Right ventricle myocardium inferior (tissue), 1 donor: ENCODE data around the gene C1QTNF2. TPM values are rescaled to one million over a fixed set of nuclear protein-coding genes. Genes with fewer than 3 reads are reported as not detected.

Experiments
- ATAC-seq: fragments of 200-7000 bp; cut with Tn5 transposase; one replicate; pipeline ENCODE4 v1.9.1; 2020; ENCODE audit warnings: mild to moderate bottlenecking, moderate library complexity
- DNase-seq: peaks from one replicate; pipeline ENCODE4 v3.0.0; 2021; ENCODE audit errors: missing footprints
- intact Hi-C: fragments of 100-400 bp; cut with DNase I; formaldehyde crosslinking; loops from one replicate; pipeline ENCODE4 v1.11.0; 2022
- total RNA-seq: library from RNA; stranded (reverse); fragmentation: NEBNext Ultra II Directional; extraction: Animal tissue kit (Norgen Biotek cat#: 25700); gene quantifications from one replicate; pipeline ENCODE4 v1.2.1, GENCODE V29; 2021
- donor health status: DM: no; HTN: yes; CAD: no; lungs with severe emphysema.

The C1QTNF2 gene
- total RNA-seq, 1 donor from 2014 or later, result 1.5 TPM

GRCh38 chr5:160377651-160378050, 7.2 kb upstream of the C1QTNF2 start:
- intact Hi-C loops, result no loop called here
- ATAC-seq (no peak), DNase-seq (no peak)

GRCh38 chr5:160376416-160376815, 6.0 kb upstream of the C1QTNF2 start:
- DNase-seq (no peak), ATAC-seq (no peak)
- intact Hi-C loops, result no loop called here

DNA sequence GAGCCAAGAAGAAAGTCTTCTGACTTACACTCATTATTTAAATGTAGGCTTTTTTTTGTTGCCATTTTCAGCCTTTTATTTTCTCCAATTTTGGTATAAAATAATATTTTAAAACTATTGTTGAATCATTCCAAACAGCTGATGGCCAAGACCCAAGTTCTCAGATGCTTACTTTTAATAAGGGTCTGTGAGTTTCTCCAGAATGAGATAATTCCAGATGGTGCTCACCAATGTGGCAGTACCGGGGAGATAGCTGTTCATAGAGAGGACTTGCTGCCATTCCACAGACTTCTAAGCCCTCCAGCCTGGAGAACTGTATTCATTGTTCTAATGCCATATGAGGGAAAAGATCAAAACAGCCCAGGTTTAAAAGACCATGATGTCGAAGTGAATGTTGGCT, 5.3 kb upstream of the C1QTNF2 start:
- ATAC-seq (no peak), DNase-seq (no peak)

DNA sequence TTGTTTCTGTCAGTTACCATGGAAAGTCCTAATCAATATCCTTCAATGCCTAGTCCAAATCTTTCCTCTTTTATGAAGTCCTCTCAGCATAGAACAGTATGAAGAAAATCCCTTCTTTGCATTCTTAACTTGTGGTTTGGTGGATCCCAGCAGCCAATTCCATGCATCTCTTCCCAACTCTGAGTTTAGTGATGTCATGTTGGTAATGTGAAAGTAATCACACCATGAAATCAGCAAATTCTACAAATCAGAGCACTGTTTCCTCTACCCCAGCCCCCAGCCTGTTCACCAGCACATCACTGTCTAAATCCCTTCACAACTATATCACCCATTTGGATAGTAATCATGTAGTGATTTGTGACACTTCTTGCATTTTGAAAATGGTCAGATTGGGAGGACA, 4.7 kb upstream of the C1QTNF2 start:
- no peak for DNase-seq
- ATAC-seq, result no peak
- intact Hi-C loops, result no loop called here

More for the DNA sequence above, 5.3 kb upstream of the C1QTNF2 start:
- intact Hi-C loops, result no loop called here

DNA sequence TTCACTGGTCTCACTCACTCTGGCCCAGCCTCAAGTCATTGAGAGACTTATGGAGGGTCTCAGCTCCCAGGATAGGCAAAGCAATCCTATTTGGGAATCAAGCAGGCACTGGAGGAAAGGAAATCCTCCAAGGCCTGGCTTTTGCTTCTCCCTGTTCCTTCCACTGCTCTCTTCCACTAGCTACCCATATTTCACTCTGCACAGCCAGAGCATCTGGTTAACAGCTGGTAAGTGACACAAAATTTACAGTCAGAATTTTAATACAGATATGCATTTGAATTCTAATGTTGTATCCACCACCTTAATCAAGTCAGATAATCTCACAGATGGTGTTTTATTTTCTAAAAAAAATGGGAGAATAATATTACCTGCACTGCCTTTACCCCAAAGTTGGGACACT, 868 bp upstream of the C1QTNF2 start:
- ATAC-seq (no peak), DNase-seq (no peak)
- intact Hi-C loops, result no loop called here

DNA sequence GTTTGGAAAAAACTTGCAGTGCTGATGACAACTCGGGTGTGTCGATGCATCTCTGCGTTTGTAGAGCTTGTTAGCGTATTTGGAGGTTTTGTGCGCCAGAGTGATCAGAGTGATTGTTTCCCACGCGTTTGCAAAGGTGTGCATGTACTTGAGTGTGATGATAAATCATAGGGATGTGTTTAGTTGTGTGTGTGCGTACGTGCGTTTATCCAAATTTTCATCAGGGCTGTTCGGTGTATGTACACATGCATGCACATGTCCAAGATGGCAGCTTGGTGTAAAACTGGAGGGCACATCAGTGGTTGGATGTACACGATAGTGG, 248 bp upstream of the C1QTNF2 start:
- intact Hi-C loops, result no loop called here
- no peak for ATAC-seq
- DNase-seq, result no peak

- DNase-seq (no peak), ATAC-seq (no peak)
- intact Hi-C loops, result no loop called here
Observed at GRCh38 chr5:160367885-160368284, 2.5 kb downstream of the C1QTNF2 start.

DNA sequence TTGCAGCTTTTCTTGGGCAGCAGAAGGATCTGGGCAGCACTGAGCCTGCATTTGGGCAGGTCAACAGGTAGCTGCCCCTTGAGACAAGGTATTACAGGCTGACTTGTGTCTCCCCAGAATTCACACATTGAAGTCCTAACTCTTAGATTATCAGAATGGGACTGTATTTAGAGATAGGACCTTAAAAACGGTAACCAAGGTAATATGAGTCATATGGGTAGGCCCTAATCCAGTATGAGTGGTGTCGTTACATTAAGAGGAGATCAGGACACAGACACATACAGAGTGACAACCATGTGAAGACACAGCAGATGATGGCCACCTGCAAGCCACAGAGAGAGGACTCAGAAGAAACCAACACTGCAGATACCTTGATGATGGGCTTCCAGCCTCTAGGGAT, 3.2 kb downstream of the C1QTNF2 start:
- intact Hi-C loops, result no loop called here
- ATAC-seq, result no peak
- no peak for DNase-seq

GRCh38 chr5:160366230-160366629, 4.2 kb downstream of the C1QTNF2 start:
- no peak for ATAC-seq
- DNase-seq, result no peak
- intact Hi-C loops, result no loop called here

DNA sequence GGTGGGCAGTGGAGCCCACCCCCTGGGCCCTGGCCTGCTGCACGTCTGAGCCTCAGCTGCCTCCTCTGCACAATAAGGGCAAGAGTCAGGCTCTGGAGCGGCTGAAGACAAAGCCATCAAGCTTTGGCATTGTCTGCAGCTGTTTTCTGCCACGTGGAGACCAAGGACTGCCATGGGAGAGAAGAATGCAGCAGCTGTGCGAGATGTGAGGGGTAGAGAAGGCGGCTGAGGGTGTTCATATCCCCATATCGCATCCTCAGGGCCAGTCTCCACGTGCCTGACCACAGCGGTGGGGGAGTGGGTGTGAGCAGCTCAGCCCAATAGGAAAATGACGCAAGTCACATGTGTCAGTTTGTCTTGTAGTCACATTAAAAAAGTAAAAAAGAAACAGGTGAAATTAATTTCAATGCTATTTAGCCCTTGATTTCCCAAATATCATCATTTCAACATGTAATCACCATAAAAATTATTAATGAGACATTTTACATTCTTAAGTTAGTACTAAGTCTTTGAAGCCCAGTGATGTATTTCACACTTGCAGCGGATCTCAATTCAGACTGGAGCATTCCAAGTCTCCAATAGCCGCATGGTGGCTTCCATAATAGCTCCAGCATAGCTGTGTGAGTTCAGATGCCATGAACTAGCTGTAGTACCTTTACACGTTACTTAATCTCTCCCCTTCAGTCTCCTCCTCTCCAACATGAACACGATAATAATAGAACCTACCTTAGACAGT, 6.6 kb downstream of the C1QTNF2 start:
- no peak for ATAC-seq
- intact Hi-C loops, result no loop called here
- no peak for DNase-seq

DNA sequence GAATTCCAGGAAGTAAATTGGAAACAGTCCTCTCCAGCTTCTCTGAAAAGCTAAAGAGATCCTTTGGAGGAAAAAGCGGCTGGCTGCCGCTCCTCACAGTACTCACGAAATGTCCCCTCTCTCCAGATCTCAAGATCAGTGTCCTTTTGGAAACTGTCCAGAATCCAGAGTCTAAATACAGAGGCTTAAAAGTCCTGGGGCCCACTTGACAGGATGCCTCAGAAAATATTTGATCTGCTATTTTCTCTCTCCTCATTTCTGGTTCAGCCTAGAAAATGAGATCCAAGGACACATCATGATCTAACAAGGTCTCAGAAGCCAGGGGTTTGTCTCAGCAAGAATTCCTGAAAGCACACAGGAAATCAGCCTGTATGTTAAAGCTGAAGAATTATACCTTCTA, 7.2 kb downstream of the C1QTNF2 start:
- DNase-seq (no peak), ATAC-seq (peak; percentile 35)
- intact Hi-C loops, result no loop called here

GRCh38 chr5:160361624-160362228, 8.7 kb downstream of the C1QTNF2 start:
- no peak for ATAC-seq
- intact Hi-C loops, result no loop called here
- DNase-seq, result no peak

- no peak for ATAC-seq
- no peak for DNase-seq
- intact Hi-C loops, result no loop called here
Observed at GRCh38 chr5:160360310-160360709, 10.1 kb downstream of the C1QTNF2 start.

- DNase-seq (no peak), ATAC-seq (no peak)
- intact Hi-C loops, result no loop called here
Observed at GRCh38 chr5:160359816-160360215, 10.6 kb downstream of the C1QTNF2 start.

GRCh38 chr5:160359242-160359641, 11.2 kb downstream of the C1QTNF2 start:
- intact Hi-C loops, result no loop called here
- DNase-seq, result no peak
- no peak for ATAC-seq

DNA sequence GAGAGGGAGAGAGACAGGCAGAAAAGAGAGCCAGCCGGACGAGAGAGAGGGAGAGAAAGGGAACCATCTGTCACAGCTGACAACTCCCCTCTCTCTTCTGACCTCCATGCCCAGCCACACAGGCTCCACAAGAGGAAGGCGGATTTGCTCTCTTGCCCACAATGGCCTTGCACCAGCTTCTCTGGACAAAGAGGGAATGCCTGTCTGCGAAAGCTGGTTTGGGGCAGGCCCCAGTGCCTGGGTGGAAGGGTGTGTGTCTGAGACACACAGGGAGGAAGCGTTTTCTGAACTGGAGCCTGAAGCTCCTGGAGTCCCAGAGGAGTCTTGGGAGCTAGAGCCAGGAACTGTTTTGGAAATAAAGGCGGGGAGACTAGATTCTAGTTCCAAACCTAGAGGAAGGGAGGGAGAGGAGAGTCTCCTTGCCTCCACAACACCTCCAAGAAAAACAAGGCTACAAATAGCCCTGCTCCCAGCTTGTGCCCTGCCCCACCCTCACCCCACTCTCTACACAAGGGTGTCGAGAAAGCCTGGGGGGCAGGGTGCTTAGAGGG, 12.5 kb downstream of the C1QTNF2 start:
- intact Hi-C loops, result no loop called here
- ATAC-seq (peak; percentile 73), DNase-seq (no peak)

DNA sequence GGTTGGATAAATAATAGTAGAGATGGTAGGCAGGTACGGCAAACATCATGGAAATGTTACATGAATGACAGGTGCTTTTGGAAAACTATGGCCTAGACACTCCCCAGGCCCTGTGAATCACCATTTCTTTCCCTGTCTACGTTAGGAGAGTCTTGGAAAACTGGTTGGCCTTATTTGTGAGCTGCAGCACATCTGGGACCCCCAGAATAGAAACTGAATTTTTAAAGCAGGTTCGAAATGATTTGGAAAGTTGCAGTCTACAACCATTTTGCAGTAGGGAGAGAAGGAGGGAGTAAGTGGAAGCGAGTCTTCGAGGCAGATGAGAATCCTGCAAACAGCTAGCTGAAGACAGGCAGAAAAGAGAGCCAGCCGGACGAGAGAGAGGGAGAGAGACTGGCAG, 13.0 kb downstream of the C1QTNF2 start:
- DNase-seq (no peak), ATAC-seq (peak; percentile 11)
- intact Hi-C loops, result no loop called here

GRCh38 chr5:160356550-160357347, 13.7 kb downstream of the C1QTNF2 start:
- intact Hi-C loops, result no loop called here
- no peak for ATAC-seq
- no peak for DNase-seq

DNA sequence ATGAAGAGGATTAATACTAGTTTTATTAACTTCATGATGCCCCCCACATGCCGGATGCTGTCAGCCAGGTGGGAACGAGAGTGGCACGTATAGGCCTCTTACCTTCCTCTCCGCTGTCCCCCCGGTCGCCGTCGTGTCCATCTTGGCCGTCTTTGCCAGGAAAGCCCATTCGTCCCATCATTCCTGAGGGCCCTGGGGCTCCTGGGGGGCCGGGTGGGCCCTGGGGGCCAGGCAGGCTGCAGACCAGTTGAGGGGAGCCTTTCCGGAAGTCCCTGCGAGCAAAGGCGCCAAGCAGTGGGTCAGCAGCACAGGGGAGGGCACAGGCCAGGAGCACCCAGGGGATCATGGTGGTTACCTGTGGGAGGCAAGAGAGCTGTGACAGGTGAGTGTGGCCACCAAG, 15.8 kb downstream of the C1QTNF2 start:
- ATAC-seq (no peak), DNase-seq (no peak)
- intact Hi-C loops, result no loop called here

DNA sequence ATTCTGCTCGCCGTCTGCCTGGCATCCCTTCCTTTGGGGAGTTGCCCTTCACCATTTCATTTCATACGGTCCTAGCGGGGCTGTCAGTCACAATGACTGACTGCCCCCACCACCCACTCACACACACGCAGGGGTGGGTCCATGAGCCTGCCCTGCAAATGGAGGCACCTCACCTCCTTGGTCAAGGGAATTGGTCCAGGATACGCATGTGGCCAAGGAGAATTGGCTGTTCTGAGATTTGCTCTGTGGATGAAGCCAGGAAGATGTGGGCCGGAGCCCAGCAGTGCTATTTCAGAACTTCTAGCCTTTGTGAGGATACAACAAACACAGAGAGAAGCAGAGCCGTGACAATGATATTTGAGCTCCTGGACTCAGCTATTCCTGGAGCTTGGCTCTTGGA, 17.0 kb downstream of the C1QTNF2 start:
- intact Hi-C loops, result no loop called here
- ATAC-seq (peak; percentile 68), DNase-seq (no peak)
